GM06990 (cell line): ENCODE data around the gene ARAP2.

Experiments used
- DNase-seq: peaks from one replicate; pipeline ENCODE4 v3.0.0-alpha.2; 2011; ENCODE audit not compliant: insufficient read length; ENCODE audit errors: extremely low read depth
- H3K27me3 ChIP-seq: replicated peaks from 2 replicates; pipeline ENCODE4 v1.6.0; 2011; ENCODE audit warnings: low read length; ENCODE audit not compliant: control insufficient read depth, insufficient read depth
- H3K36me3 ChIP-seq: 2 replicates; pipeline ENCODE4 v1.5.1; 2011; ENCODE audit warnings: low read length; ENCODE audit not compliant: control insufficient read depth, insufficient read depth
- H3K4me3 ChIP-seq: replicated peaks from 2 replicates; pipeline ENCODE4 v1.5.1; 2011; ENCODE audit warnings: low read depth, mild to moderate bottlenecking, control low read depth, low read length
- CTCF ChIP-seq: IDR thresholded peaks from 2 replicates; pipeline ENCODE4 v1.5.1; 2011; ENCODE audit warnings: low read length, control low read depth, mild to moderate bottlenecking, inconsistent platforms; ENCODE audit not compliant: insufficient read depth, poor library complexity, severe bottlenecking

Gene ARAP2

GRCh38 chr4:36152735-36153134 is 91.6 kb downstream of the ARAP2 start:
- Histone ChIP-seq H3K36me3 (peaks cover 3% of the 10 kb centered on the region), H3K27me3 (no peaks in the 10 kb centered on the region), H3K4me3 (no peak overlapping the region)
- TF ChIP-seq CTCF = no peak
- DNase-seq = no peak

GRCh38 chr4:36142504-36142903 is 101.8 kb downstream of the ARAP2 start:
- Histone ChIP-seq H3K4me3 (no peak overlapping the region), H3K36me3 (no peaks in the 10 kb centered on the region), H3K27me3 (no peaks in the 10 kb centered on the region)
- TF ChIP-seq CTCF = no peak
- DNase-seq = no peak

GRCh38 chr4:36141186-36141585 is 103.1 kb downstream of the ARAP2 start:
- Histone ChIP-seq H3K27me3 (no peaks in the 10 kb centered on the region), H3K36me3 (no peaks in the 10 kb centered on the region), H3K4me3 (no peak overlapping the region)
- DNase-seq = no peak
- TF ChIP-seq CTCF = no peak

- H3K36me3 ChIP-seq = no peaks in the 10 kb centered on the region
Observed at GRCh38 chr4:36140421-36140820, 103.9 kb downstream of the ARAP2 start.

GRCh38 chr4:36138220-36138619 is 106.1 kb downstream of the ARAP2 start:
- Histone ChIP-seq H3K36me3 (no peaks in the 10 kb centered on the region), H3K27me3 (no peaks in the 10 kb centered on the region), H3K4me3 (no peak overlapping the region)
- no peak for DNase-seq
- no peak for TF ChIP-seq CTCF

More at GRCh38 chr4:36140421-36140820, 103.9 kb downstream of the ARAP2 start:
- Histone ChIP-seq H3K27me3 (no peaks in the 10 kb centered on the region), H3K4me3 (no peak overlapping the region)
- no peak for DNase-seq
- no peak for TF ChIP-seq CTCF

GRCh38 chr4:36137336-36137735 is 107.0 kb downstream of the ARAP2 start:
- H3K36me3 ChIP-seq = no peaks in the 10 kb centered on the region
- TF ChIP-seq CTCF = no peak

More at GRCh38 chr4:36137336-36137735, 107.0 kb downstream of the ARAP2 start:
- Histone ChIP-seq H3K4me3 (no peak overlapping the region), H3K27me3 (no peaks in the 10 kb centered on the region)
- no peak for DNase-seq
